Ishikawa (cell line): Measurements from ENCODE around the gene STX2.

ENCODE experiments used
- EGR1 ChIP-seq: IDR thresholded peaks from 2 replicates; pipeline ENCODE4 v1.6.1; 2012
- EP300 ChIP-seq: IDR thresholded peaks from 2 replicates; pipeline ENCODE4 v1.6.1; 2012; ENCODE audit warnings: borderline replicate concordance
- MAX ChIP-seq: IDR thresholded peaks from 2 replicates; pipeline ENCODE4 v1.6.1; 2012
- TAF1 ChIP-seq: IDR thresholded peaks from 2 replicates; pipeline ENCODE4 v1.6.1; 2012; ENCODE audit warnings: low read depth, mild to moderate bottlenecking
- TCF12 ChIP-seq: IDR thresholded peaks from 2 replicates; pipeline ENCODE4 v1.6.1; 2012; ENCODE audit warnings: low read depth
- USF1 ChIP-seq: IDR thresholded peaks from 2 replicates; pipeline ENCODE4 v1.6.1; 2012
- ZBTB7A ChIP-seq: IDR thresholded peaks from 2 replicates; pipeline ENCODE4 v1.6.1; 2012; ENCODE audit warnings: low read depth

GRCh38 chr12:130776857-130777339 is 62.2 kb downstream of the STX2 start:
- TF ChIP-seq EP300 (no peak), TCF12 (no peak), TAF1 (no peak), EGR1 (no peak), ZBTB7A (no peak), USF1 (no peak), MAX (no peak)
